ENCODE data around the gene TSPAN31. TPM values are rescaled to one million over a fixed set of nuclear protein-coding genes. Genes with fewer than 3 reads are reported as not detected.

The TSPAN31 gene
- total RNA-seq, 1 donor = 7.9 TPM

GRCh38 chr12:57751788-57752667 is 7.2 kb downstream of the TSPAN31 start, which contains the start of gene CDK4:
TSS of gene CDK4 (minus strand) at chr12:57752310. CDS start at chr12:57751717, 593 bp downstream.
- Histone ChIP-seq H3K9me3 (ENCODE audit: low read depth, low read length) (no peaks in the 10 kb centered on the region), H3K4me1 (ENCODE audit: insufficient read depth, low read length) (peaks cover 53% of the 10 kb centered on the region), H3K4me3 (ENCODE audit: low read length) (peak within 1 kb of the TSS; percentile 72), H3K27me3 (ENCODE audit: insufficient read depth, low read length) (no peaks in the 10 kb centered on the region)

- peaks cover 57% of the 10 kb centered on the region for H3K4me1 ChIP-seq (ENCODE audit: insufficient read depth, low read length)
- no peaks in the 10 kb centered on the region for H3K27me3 ChIP-seq (ENCODE audit: insufficient read depth, low read length)
- peak overlapping the region; percentile 72 for H3K4me3 ChIP-seq (ENCODE audit: low read length)
- no peaks in the 10 kb centered on the region for H3K9me3 ChIP-seq (ENCODE audit: low read depth, low read length)
These were observed 7.8 kb downstream of the TSPAN31 start for GRCh38 chr12:57752668-57753000.

- Histone ChIP-seq H3K4me3 (ENCODE audit: low read length) (no peak overlapping the region), H3K9me3 (ENCODE audit: low read depth, low read length) (no peaks in the 10 kb centered on the region), H3K4me1 (ENCODE audit: insufficient read depth, low read length) (peaks cover 57% of the 10 kb centered on the region), H3K27me3 (ENCODE audit: insufficient read depth, low read length) (no peaks in the 10 kb centered on the region)
These were observed 9.0 kb downstream of the TSPAN31 start for GRCh38 chr12:57753756-57754337.

DNA sequence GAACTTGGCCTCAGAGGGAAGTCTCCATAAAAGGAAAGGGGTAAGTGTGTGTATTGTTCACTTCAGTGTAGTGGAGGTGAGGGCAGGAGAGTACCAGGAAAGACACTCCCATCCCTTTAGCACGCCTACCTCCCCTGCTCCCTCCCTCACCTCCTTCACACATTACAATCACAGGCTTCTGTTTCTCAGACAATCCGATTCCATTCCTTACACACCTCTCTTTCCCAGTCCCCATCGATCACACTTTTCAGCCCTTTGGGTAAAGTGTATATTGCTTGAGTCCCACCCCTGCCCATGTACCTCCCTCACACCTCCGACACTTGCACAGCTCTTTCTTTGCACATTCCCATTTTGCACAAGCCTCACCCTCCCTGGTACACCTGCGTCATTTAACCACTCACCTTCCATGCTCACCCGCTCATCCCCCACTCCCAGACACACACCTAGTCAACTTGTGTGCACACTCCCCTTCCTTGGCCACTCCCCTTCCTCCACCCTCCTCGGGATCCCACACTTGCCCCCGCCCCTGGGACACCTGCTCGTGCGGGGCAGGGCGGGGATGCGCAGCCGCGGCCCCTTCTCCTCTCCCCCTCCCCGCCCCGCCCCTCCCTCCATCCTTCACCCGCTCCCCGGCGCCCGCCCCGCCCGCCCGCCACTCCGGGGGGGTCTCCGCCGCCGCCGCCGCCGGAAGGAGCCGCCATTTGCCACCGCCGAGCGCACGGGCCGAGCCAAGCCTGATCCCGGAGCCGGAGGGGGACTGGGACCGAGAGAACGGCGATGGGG is 9.8 kb downstream of the TSPAN31 start, which contains the start of gene MARCHF9:
Gene MARCHF9 (plus strand): TSS at position 693 of the 783 bp plus-strand sequence. CDS start 426 bp downstream, outside the sequence.
- Histone ChIP-seq H3K9me3 (ENCODE audit: low read depth, low read length) (no peaks in the 10 kb centered on the region), H3K4me1 (ENCODE audit: insufficient read depth, low read length) (peaks cover 57% of the 10 kb centered on the region), H3K4me3 (ENCODE audit: low read length) (peak within 1 kb of the TSS; percentile 49), H3K27me3 (ENCODE audit: insufficient read depth, low read length) (no peaks in the 10 kb centered on the region)

DNA sequence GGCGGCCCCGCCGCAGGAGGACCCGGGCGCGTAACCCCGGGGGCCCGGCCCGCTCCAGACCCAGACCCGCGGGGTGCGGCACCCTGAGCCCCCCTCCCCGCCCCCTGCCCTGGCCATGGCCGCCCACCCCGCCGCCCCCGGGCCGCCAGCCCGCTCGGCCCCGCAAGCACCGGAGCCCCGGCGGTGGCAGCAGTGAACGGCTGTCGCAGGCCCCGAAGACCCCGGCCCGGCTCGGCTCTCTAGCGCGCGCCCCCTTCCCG is 10.3 kb downstream of the TSPAN31 start:
- Histone ChIP-seq H3K4me3 (ENCODE audit: low read length) (peak overlapping the region; percentile 14), H3K4me1 (ENCODE audit: insufficient read depth, low read length) (peaks cover 57% of the 10 kb centered on the region), H3K27me3 (ENCODE audit: insufficient read depth, low read length) (no peaks in the 10 kb centered on the region), H3K9me3 (ENCODE audit: low read depth, low read length) (no peaks in the 10 kb centered on the region)

- Histone ChIP-seq H3K4me1 (ENCODE audit: insufficient read depth, low read length) (peaks cover 55% of the 10 kb centered on the region), H3K9me3 (ENCODE audit: low read depth, low read length) (no peaks in the 10 kb centered on the region), H3K4me3 (ENCODE audit: low read length) (peak overlapping the region; percentile 49), H3K27me3 (ENCODE audit: insufficient read depth, low read length) (no peaks in the 10 kb centered on the region)
These were observed 10.9 kb downstream of the TSPAN31 start for GRCh38 chr12:57755454-57756372.

GRCh38 chr12:57756406-57757341 is 11.8 kb downstream of the TSPAN31 start:
- peak overlapping the region; percentile 49 for H3K4me3 ChIP-seq (ENCODE audit: low read length)
- H3K9me3 ChIP-seq (ENCODE audit: low read depth, low read length) = no peaks in the 10 kb centered on the region
- peaks cover 45% of the 10 kb centered on the region for H3K4me1 ChIP-seq (ENCODE audit: insufficient read depth, low read length)
- H3K27me3 ChIP-seq (ENCODE audit: insufficient read depth, low read length) = no peaks in the 10 kb centered on the region

DNA sequence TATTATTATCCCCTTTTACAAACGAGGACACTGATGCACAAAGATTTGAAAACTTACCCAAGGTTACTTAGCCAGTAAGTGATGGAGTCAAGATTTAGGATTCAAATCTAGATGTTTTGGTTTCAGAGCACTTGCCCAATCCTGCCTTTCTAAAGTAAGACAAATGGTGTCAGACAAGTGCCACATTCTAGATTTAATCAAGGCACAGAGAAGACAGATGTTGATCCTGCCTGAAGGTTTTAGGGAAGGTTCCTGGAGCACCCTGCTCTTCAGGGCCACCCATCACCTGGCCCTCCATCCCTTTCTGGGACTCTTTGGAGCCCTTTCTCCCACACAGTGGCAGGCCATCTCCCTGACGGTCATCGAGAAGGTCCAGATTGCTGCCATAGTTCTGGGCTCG is 12.9 kb downstream of the TSPAN31 start:
- Histone ChIP-seq H3K4me1 (ENCODE audit: insufficient read depth, low read length) (peaks cover 36% of the 10 kb centered on the region), H3K4me3 (ENCODE audit: low read length) (no peak overlapping the region), H3K9me3 (ENCODE audit: low read depth, low read length) (no peaks in the 10 kb centered on the region), H3K27me3 (ENCODE audit: insufficient read depth, low read length) (no peaks in the 10 kb centered on the region)

- Histone ChIP-seq H3K4me1 (ENCODE audit: insufficient read depth, low read length) (peaks cover 28% of the 10 kb centered on the region), H3K27me3 (ENCODE audit: insufficient read depth, low read length) (no peaks in the 10 kb centered on the region), H3K4me3 (ENCODE audit: low read length) (no peak overlapping the region), H3K9me3 (ENCODE audit: low read depth, low read length) (no peaks in the 10 kb centered on the region)
These were observed 13.9 kb downstream of the TSPAN31 start for GRCh38 chr12:57758552-57759359.

DNA sequence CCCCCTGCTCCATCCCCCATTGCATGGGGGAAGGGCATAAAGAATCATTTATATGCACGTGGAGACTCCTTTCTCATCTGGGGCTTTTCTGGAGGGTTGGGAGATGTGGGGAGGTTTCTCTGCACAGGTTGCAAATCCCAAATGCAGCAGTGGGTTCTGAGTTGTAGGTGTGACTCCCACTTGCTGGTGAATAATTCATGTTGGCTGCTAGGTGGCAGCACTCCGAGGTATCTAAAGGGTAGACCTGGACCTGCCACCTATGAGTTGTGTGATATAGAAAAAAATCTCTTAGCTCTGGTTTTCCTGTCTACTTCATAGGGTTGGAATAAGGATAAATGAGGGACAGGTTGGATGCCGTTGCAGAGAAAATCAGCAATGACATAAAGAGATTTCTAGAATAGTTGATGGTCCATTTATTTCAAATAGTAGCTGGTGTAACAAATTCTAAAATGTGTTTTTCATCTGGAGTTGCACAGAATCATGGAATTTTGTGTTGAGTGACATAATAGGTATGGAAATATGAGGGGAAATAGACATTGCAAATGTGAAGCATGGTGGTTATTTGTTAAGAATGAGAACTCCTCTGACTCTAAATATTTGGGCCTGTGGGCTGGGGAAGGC is 14.6 kb downstream of the TSPAN31 start:
- peaks cover 7% of the 10 kb centered on the region for H3K27me3 ChIP-seq (ENCODE audit: insufficient read depth, low read length)
- H3K9me3 ChIP-seq (ENCODE audit: low read depth, low read length) = no peaks in the 10 kb centered on the region
- peaks cover 23% of the 10 kb centered on the region for H3K4me1 ChIP-seq (ENCODE audit: insufficient read depth, low read length)
- H3K4me3 ChIP-seq (ENCODE audit: low read length) = no peak overlapping the region

DNA sequence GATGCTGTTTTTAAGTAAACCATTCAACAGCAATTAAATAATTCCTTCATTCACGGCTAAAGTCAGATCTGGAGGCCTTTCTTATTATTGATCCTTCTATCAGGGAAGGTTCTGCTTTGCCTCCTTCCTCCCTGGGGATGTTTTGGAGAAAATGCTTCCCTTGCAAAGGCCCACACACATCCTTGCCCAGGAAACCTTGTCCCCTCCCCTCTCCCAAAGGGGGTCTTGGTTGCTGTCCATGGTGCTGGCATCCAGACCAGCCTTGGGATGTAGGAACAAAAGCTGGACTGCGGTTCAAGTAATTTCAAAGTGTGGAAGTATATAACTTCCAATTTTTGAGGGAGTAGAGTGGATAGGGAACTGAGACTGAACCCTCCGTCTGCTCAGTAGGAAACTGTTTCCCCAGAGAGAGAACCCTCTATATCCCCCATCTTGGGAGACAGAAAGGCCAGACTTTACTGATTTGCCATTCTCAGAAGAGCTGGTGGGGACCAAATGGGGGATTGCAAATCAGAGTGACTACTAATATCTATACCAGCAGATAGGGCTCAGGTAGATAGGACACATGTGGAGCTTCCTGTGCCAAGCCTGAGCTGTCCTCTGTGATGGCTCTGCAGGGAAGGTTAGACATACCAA is 15.6 kb downstream of the TSPAN31 start:
- Histone ChIP-seq H3K4me3 (ENCODE audit: low read length) (no peak overlapping the region), H3K27me3 (ENCODE audit: insufficient read depth, low read length) (peaks cover 17% of the 10 kb centered on the region), H3K9me3 (ENCODE audit: low read depth, low read length) (no peaks in the 10 kb centered on the region), H3K4me1 (ENCODE audit: insufficient read depth, low read length) (peaks cover 31% of the 10 kb centered on the region)

DNA sequence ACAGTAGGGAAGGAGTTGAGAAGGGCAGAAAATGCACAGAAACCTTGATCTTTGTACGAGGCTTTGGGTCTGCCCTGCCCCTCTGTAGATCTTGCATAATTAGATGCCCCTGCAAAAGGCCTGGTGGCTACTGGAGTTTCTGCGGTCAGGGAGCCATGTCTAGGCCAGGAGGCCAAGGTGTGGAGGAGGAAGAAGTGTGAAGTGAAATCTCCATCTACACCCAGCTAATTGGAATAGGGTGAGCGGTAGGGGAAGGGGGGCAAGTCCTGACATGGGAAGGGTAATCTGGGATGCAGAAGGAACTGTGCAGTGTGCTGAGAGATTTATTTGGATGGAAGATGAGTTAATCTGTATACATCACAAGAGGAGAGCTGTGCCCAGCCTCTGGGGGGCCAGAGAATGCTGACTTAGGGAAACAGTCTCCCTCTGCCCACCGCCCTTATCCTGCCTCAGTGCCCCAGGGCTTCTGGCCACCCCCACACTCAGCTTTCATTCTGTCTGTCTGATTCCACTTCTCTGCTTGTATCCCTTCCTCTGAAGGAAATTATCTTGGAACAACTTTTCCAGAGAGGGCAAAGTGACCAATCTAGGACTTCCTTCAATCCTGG is 16.7 kb downstream of the TSPAN31 start:
- H3K4me1 ChIP-seq (ENCODE audit: insufficient read depth, low read length) = peaks cover 32% of the 10 kb centered on the region
- no peak overlapping the region for H3K4me3 ChIP-seq (ENCODE audit: low read length)
- no peaks in the 10 kb centered on the region for H3K9me3 ChIP-seq (ENCODE audit: low read depth, low read length)
- peaks cover 27% of the 10 kb centered on the region for H3K27me3 ChIP-seq (ENCODE audit: insufficient read depth, low read length)

All from mononuclear cell (primary cell).